ENCODE results near the gene ENAM.
A peak's percentile ranks its signal among the peaks of the same experiment; 100 is the strongest.
"Not testable (repeated sequence)": the region's sequence is repeated elsewhere in the genome, so short reads cannot be mapped to it uniquely, and the experiment has no call there.

The ENAM gene

DNA sequence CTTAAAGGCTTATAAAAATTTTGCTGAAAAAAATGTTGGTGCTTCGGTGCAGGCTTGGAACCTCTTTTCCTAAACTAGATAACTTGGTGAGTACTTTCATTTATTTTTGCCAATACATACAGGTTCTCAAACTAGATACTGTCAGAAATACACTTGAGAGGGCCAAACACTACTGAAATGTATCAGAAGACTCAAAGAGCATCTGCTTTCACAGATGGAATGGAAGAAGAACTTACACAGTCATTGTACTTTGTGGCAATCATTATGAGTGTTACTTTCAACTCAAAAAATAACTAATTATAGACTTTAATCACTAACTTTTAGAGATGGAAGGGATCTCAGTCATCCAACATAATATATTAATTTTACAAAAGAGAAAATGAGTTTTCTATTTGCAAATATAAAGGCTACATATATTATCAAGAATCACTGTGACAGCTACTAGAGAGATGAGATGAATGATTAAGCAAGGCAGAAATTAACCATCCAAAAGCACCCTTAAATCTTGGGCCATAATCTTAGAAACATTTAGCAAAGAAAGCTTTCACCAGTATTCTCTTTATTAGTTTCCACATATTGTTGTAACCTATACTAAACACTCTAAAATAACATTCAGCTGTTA is 1.0 kb downstream of the ENAM start:
- Histone ChIP-seq H3K9me3 (replicated peaks; ENCODE audit: low read length) (no peaks in the 10 kb centered on the region), H3K4me2 (ENCODE audit: low read length) (no peak overlapping the region), H3K9ac (ENCODE audit: low read depth, low read length) (no peak overlapping the region), H3K27me3 (ENCODE audit: control insufficient read depth, insufficient read depth, low read length) (no peaks in the 10 kb centered on the region), H3K4me3 (ENCODE audit: low read length) (no peak overlapping the region), H3K4me1 (ENCODE audit: control insufficient read depth, insufficient read depth, low read length) (peaks cover 11% of the 10 kb centered on the region), H3K36me3 (ENCODE audit: insufficient read depth, low read length) (no peaks in the 10 kb centered on the region)

- Histone ChIP-seq H3K9ac (ENCODE audit: low read depth, low read length) (no peak overlapping the region), H3K27me3 (ENCODE audit: control insufficient read depth, insufficient read depth, low read length) (no peaks in the 10 kb centered on the region), H3K4me2 (ENCODE audit: low read length) (no peak overlapping the region), H3K36me3 (ENCODE audit: insufficient read depth, low read length) (no peaks in the 10 kb centered on the region), H3K4me3 (ENCODE audit: low read length) (no peak overlapping the region), H3K4me1 (ENCODE audit: control insufficient read depth, insufficient read depth, low read length) (peaks cover 11% of the 10 kb centered on the region), H3K9me3 (replicated peaks; ENCODE audit: low read length) (no peaks in the 10 kb centered on the region)
Measured at GRCh38 chr4:70630162-70630561, 1.6 kb downstream of the ENAM start.

- Histone ChIP-seq H3K4me1 (ENCODE audit: control insufficient read depth, insufficient read depth, low read length) (peaks cover 11% of the 10 kb centered on the region), H3K9ac (ENCODE audit: low read depth, low read length) (no peak overlapping the region), H3K27me3 (ENCODE audit: control insufficient read depth, insufficient read depth, low read length) (no peaks in the 10 kb centered on the region), H3K4me3 (ENCODE audit: low read length) (no peak overlapping the region), H3K9me3 (replicated peaks; ENCODE audit: low read length) (no peaks in the 10 kb centered on the region), H3K36me3 (ENCODE audit: insufficient read depth, low read length) (no peaks in the 10 kb centered on the region), H3K4me2 (ENCODE audit: low read length) (no peak overlapping the region)
Measured at GRCh38 chr4:70632028-70632427, 3.5 kb downstream of the ENAM start.

DNA sequence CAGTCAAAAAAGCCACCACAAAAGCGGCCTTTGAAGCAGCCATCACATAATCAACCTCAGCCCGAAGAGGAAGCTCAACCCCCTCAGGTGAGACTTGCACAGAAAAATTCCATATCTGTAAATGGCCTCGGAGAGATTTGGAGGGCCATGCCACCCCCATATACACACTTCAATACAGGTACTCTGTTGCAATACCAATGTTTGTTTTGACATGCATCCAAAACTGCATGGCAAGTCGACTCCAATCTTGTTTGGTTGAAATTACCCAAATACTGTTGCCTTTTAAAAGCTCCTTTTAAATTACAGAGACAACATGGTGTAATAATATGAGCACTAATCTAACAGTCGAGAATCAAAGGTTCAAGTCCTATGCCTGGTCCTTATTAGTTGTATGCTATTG is 5.9 kb downstream of the ENAM start:
- Histone ChIP-seq H3K9me3 (replicated peaks; ENCODE audit: low read length) (no peaks in the 10 kb centered on the region), H3K27me3 (ENCODE audit: control insufficient read depth, insufficient read depth, low read length) (no peaks in the 10 kb centered on the region), H3K36me3 (ENCODE audit: insufficient read depth, low read length) (no peaks in the 10 kb centered on the region), H3K4me1 (ENCODE audit: control insufficient read depth, insufficient read depth, low read length) (peaks cover 11% of the 10 kb centered on the region), H3K4me3 (ENCODE audit: low read length) (no peak overlapping the region), H3K9ac (ENCODE audit: low read depth, low read length) (no peak overlapping the region), H3K4me2 (ENCODE audit: low read length) (no peak overlapping the region)

DNA sequence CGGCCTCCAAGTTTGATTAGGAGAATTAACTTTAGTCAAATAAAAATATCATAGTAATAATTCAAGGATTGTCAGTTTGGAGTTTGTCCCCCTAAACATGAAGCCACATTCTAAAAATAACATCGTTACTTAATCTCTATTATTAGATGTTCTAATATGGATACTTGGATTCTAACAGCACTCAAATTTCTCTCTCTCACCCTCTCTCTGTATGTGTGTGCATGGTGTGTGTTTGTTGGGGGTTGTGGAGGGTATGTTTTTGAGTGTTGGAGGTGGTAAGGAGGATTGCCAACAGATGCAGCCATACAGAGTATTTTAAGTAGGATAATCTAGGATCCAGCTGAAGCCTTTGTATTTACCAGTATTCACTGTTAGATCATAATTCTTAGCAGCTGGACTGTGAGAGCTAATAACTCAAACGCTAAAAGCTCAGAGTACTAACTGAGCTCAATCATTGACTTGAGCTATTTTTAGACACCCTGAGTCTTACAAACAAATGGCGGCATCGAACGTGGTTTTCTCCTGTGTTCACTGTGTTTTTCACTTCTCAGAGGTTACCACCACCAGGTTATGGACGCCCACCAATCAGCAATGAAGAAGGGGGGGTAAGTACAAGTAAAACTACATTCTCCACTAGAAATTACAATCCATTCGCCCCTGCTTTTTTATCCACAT is 8.8 kb downstream of the ENAM start:
- no peak overlapping the region for H3K4me3 ChIP-seq (ENCODE audit: low read length)

DNA sequence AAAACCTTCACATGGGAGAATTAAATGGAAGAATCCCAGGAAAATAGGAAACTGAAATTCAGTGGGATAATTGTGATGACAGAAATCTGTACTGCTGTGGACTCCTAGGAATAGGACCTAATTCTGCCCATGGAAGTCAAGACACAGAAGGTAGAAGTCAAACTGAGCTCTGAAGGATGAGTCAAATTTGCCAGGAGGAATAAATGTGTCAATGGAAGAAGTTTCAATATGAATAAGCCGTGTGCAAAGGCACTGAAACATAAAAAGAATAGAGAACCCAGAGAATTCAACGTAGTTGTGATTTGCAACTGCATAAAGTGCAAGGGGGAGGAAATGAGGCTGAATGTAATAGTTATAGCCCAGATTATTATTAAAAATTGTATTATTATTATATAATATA is 11.6 kb downstream of the ENAM start:
- H3K36me3 ChIP-seq (ENCODE audit: insufficient read depth, low read length), result no peaks in the 10 kb centered on the region
- no peak overlapping the region for H3K9ac ChIP-seq (ENCODE audit: low read depth, low read length)
- peaks cover 6% of the 10 kb centered on the region for H3K27me3 ChIP-seq (ENCODE audit: control insufficient read depth, insufficient read depth, low read length)
- no peaks in the 10 kb centered on the region for H3K4me1 ChIP-seq (ENCODE audit: control insufficient read depth, insufficient read depth, low read length)
- no peak overlapping the region for H3K4me3 ChIP-seq (ENCODE audit: low read length)
- no peaks in the 10 kb centered on the region for H3K9me3 ChIP-seq (replicated peaks; ENCODE audit: low read length)
- H3K4me2 ChIP-seq (ENCODE audit: low read length), result no peak overlapping the region

More for the DNA sequence above, 8.8 kb downstream of the ENAM start:
- H3K9ac ChIP-seq (ENCODE audit: low read depth, low read length), result no peak overlapping the region
- no peaks in the 10 kb centered on the region for H3K9me3 ChIP-seq (replicated peaks; ENCODE audit: low read length)
- no peaks in the 10 kb centered on the region for H3K36me3 ChIP-seq (ENCODE audit: insufficient read depth, low read length)
- peaks cover 4% of the 10 kb centered on the region for H3K27me3 ChIP-seq (ENCODE audit: control insufficient read depth, insufficient read depth, low read length)
- H3K4me2 ChIP-seq (ENCODE audit: low read length), result no peak overlapping the region
- peaks cover 2% of the 10 kb centered on the region for H3K4me1 ChIP-seq (ENCODE audit: control insufficient read depth, insufficient read depth, low read length)

DNA sequence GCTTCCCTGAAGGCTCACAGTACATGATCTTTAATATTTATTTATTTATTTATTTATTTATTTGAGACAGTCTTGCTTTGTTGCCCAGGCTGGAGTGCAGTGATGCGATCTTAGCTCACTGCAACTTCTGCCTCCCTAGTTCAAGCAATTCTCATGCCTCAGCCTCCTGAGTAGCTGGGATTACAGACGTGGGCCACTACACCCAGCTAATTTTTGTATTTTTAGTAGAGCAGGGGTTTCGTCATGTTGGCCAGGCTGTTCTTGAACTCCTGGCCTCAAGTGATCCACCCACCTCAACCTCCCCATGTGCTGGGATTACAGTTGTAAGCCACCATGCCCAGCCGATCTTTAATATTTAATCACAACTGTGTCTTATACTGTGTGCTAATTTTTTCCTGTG is 22.2 kb downstream of the ENAM start:
- H3K4me2 ChIP-seq (ENCODE audit: low read length); H3K4me3 ChIP-seq (ENCODE audit: low read length); H3K4me1 ChIP-seq (ENCODE audit: control insufficient read depth, insufficient read depth, low read length); H3K9me3 ChIP-seq (replicated peaks; ENCODE audit: low read length); H3K27me3 ChIP-seq (ENCODE audit: control insufficient read depth, insufficient read depth, low read length); H3K9ac ChIP-seq (ENCODE audit: low read depth, low read length); H3K36me3 ChIP-seq (ENCODE audit: insufficient read depth, low read length): not testable (repeated sequence)

DNA sequence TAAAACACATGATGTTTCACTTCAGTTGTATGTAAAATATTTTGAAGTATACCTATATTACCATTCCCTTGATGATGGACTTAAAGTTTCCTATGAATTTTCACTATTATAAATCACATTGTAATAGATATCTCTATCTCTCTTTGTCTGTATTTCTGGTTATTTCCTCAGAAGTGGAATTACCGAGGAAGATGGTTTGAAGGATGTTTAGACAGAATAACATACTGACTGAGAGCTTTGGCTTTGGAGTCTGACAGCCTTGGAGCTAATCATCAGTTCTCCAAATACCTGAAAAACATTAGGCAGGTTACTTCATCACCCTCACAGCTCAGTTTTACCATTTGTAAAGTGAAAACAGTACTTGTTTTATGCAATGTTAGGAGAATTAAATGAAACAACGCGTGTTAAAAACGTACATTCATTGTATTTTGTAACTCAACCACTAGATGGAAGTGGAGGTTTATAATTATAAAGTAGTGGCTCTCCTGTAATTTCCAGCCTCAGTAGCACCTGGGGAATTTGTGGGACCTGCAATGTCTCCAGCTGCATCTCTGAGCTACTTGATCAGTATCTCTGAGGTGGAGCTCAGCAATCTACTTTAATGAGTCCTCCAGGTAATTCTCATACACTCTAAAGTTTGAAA is 23.4 kb downstream of the ENAM start:
- H3K4me3 ChIP-seq (ENCODE audit: low read length), result peak overlapping the region; percentile 42
- no peaks in the 10 kb centered on the region for H3K4me1 ChIP-seq (ENCODE audit: control insufficient read depth, insufficient read depth, low read length)
- H3K9ac ChIP-seq (ENCODE audit: low read depth, low read length), result peak overlapping the region; percentile 35

GRCh38 chr4:70654605-70655011 is 26.1 kb downstream of the ENAM start:
- no peaks in the 10 kb centered on the region for H3K4me1 ChIP-seq (ENCODE audit: control insufficient read depth, insufficient read depth, low read length)
- no peak overlapping the region for H3K4me3 ChIP-seq (ENCODE audit: low read length)
- H3K9me3 ChIP-seq (replicated peaks; ENCODE audit: low read length), result no peaks in the 10 kb centered on the region
- no peaks in the 10 kb centered on the region for H3K27me3 ChIP-seq (ENCODE audit: control insufficient read depth, insufficient read depth, low read length)
- no peaks in the 10 kb centered on the region for H3K36me3 ChIP-seq (ENCODE audit: insufficient read depth, low read length)
- H3K9ac ChIP-seq (ENCODE audit: low read depth, low read length), result no peak overlapping the region
- H3K4me2 ChIP-seq (ENCODE audit: low read length), result no peak overlapping the region

More for the DNA sequence above, 23.4 kb downstream of the ENAM start:
- Histone ChIP-seq H3K4me2 (ENCODE audit: low read length) (peak overlapping the region; percentile 75), H3K36me3 (ENCODE audit: insufficient read depth, low read length) (no peaks in the 10 kb centered on the region), H3K27me3 (ENCODE audit: control insufficient read depth, insufficient read depth, low read length) (peaks cover 4% of the 10 kb centered on the region), H3K9me3 (replicated peaks; ENCODE audit: low read length) (no peaks in the 10 kb centered on the region)

DNA sequence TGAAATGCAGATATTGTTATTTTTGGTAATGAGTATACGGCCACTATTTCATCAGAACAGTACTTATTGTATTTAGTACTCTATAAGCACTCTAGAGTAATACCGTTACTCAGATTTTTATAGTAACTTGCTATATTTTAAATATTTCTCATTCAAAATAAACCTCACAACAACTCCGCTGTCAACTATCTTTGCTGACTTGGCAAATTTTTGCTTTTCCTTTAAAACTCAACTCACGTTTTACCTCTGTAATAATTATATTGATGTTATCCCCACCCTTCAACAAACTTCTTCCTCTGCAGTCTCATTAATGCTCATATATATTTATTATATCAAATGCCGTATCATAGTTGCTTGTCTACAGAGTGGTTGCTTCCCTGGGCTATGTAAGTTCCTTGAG is 28.8 kb downstream of the ENAM start:
- no peak overlapping the region for H3K9ac ChIP-seq (ENCODE audit: low read depth, low read length)
- no peaks in the 10 kb centered on the region for H3K27me3 ChIP-seq (ENCODE audit: control insufficient read depth, insufficient read depth, low read length)
- no peaks in the 10 kb centered on the region for H3K36me3 ChIP-seq (ENCODE audit: insufficient read depth, low read length)
- H3K4me2 ChIP-seq (ENCODE audit: low read length), result no peak overlapping the region
- no peaks in the 10 kb centered on the region for H3K9me3 ChIP-seq (replicated peaks; ENCODE audit: low read length)
- H3K4me1 ChIP-seq (ENCODE audit: control insufficient read depth, insufficient read depth, low read length), result no peaks in the 10 kb centered on the region
- H3K4me3 ChIP-seq (ENCODE audit: low read length), result no peak overlapping the region

DNA sequence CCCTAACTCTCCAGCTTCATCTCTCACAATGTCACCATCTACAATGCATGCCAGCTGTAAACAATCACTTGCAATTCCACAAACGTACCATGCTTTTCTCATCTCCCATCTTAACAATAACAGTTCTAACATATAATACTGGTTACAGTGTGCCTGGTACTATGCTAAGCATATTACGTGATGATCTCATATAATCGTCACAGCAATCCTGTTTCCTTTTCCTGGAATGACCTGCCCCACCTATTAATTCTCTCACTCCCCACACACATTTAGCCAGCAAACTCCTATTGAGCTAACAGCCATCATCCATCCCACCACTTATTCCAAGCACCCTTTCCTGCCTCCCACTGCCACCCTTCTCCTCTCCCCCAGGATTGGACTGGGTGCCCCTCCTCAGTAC is 29.9 kb downstream of the ENAM start:
- Histone ChIP-seq H3K4me2 (ENCODE audit: low read length) (no peak overlapping the region), H3K9me3 (replicated peaks; ENCODE audit: low read length) (no peaks in the 10 kb centered on the region), H3K36me3 (ENCODE audit: insufficient read depth, low read length) (no peaks in the 10 kb centered on the region), H3K27me3 (ENCODE audit: control insufficient read depth, insufficient read depth, low read length) (no peaks in the 10 kb centered on the region), H3K4me1 (ENCODE audit: control insufficient read depth, insufficient read depth, low read length) (no peaks in the 10 kb centered on the region), H3K4me3 (ENCODE audit: low read length) (no peak overlapping the region), H3K9ac (ENCODE audit: low read depth, low read length) (no peak overlapping the region)

DNA sequence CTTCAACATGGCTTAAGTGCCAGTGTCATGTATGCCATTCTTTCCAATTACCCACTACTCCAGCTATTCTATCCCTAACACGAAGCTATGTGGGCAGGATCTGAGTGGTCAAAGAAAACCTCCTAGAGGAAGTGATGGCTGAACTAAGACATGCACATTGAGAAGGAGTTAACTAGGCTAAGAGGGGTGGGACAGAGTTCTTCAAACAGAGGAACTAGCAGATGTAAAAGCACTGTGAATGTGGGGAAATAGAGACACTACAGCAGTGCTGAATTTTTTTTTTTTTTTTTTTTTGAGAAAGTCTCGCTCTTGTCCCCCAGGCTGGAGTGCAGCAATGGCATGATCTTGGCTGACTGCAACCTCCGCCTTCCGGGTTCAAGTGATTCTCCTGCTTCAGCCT is 31.6 kb downstream of the ENAM start:
- H3K4me1 ChIP-seq (ENCODE audit: control insufficient read depth, insufficient read depth, low read length), result no peaks in the 10 kb centered on the region
- no peak overlapping the region for H3K4me3 ChIP-seq (ENCODE audit: low read length)
- H3K9ac ChIP-seq (ENCODE audit: low read depth, low read length), result no peak overlapping the region
- no peaks in the 10 kb centered on the region for H3K27me3 ChIP-seq (ENCODE audit: control insufficient read depth, insufficient read depth, low read length)
- no peaks in the 10 kb centered on the region for H3K36me3 ChIP-seq (ENCODE audit: insufficient read depth, low read length)
- no peaks in the 10 kb centered on the region for H3K9me3 ChIP-seq (replicated peaks; ENCODE audit: low read length)
- no peak overlapping the region for H3K4me2 ChIP-seq (ENCODE audit: low read length)
